Type B pancreatic cell (in vitro differentiated cells): ENCODE results near the gene VIT. TPM values are rescaled to one million over a fixed set of nuclear protein-coding genes. Genes with fewer than 3 reads are reported as not detected.

Experiments used
- DNase-seq: peaks from one replicate; pipeline ENCODE4 v3.0.0; 2021; ENCODE audit warnings: mixed read lengths; ENCODE audit not compliant: unreplicated experiment; ENCODE audit errors: extremely low spot score
- H3K27ac Mint-ChIP-seq: 2 replicates; pipeline ENCODE4 v1.8.0; 2021; ENCODE audit warnings: mild to moderate bottlenecking, mixed read lengths
- H3K27me3 Mint-ChIP-seq: 2 replicates; pipeline ENCODE4 v1.8.0; 2021; ENCODE audit warnings: mixed read lengths
- H3K36me3 Mint-ChIP-seq: 2 replicates; pipeline ENCODE4 v1.8.0; 2021; ENCODE audit warnings: mixed read lengths
- H3K4me1 Mint-ChIP-seq: one replicate; pipeline ENCODE4 v1.8.0; 2021; ENCODE audit warnings: mixed read lengths; ENCODE audit not compliant: unreplicated experiment
- H3K4me3 Mint-ChIP-seq: 2 replicates; pipeline ENCODE4 v1.8.0; 2021; ENCODE audit warnings: mild to moderate bottlenecking, mixed read lengths
- H3K9me3 Mint-ChIP-seq: 2 replicates; pipeline ENCODE4 v1.8.0; 2021; ENCODE audit warnings: mixed read lengths
- CTCF ChIP-seq: fragments of 200-600 bp; sonication (generic); conservative IDR thresholded peaks from 2 replicates; pipeline ENCODE4 v1.5.0; 2021; ENCODE audit warnings: antibody characterized with exemption, mild to moderate bottlenecking
- total RNA-seq: library from RNA; stranded (reverse); gene quantifications from 2 replicates; pipeline ENCODE4 v1.2.1, GENCODE V29; 2021; ENCODE audit warnings: low replicate concordance

The VIT gene
- total RNA-seq, 1 donor from 2014 or later, result 1.2 TPM

- Mint-ChIP-seq H3K9me3 (peaks cover 5% of the 10 kb centered on the region), H3K4me3 (no peak overlapping the region), H3K4me1 (peaks cover 18% of the 10 kb centered on the region), H3K27ac (peak overlapping the region; percentile 46), H3K36me3 (no peaks in the 10 kb centered on the region), H3K27me3 (peaks cover 5% of the 10 kb centered on the region)
- no peak for TF ChIP-seq CTCF
- no peak for DNase-seq
Measured at GRCh38 chr2:36731941-36732672, 35.6 kb downstream of the VIT start.

GRCh38 chr2:36732673-36733036, 36.1 kb downstream of the VIT start:
- no peak for TF ChIP-seq CTCF
- H3K9me3 Mint-ChIP-seq, result peaks cover 5% of the 10 kb centered on the region
- H3K36me3 Mint-ChIP-seq, result no peaks in the 10 kb centered on the region
- no peak overlapping the region for H3K4me3 Mint-ChIP-seq
- no peak for DNase-seq
- peaks cover 5% of the 10 kb centered on the region for H3K27me3 Mint-ChIP-seq
- H3K4me1 Mint-ChIP-seq, result peaks cover 18% of the 10 kb centered on the region
- no peak overlapping the region for H3K27ac Mint-ChIP-seq

- H3K4me1 Mint-ChIP-seq, result peaks cover 18% of the 10 kb centered on the region
- no peak for TF ChIP-seq CTCF
- no peak for DNase-seq
- H3K27me3 Mint-ChIP-seq, result peaks cover 5% of the 10 kb centered on the region
- H3K27ac Mint-ChIP-seq, result no peak overlapping the region
- H3K36me3 Mint-ChIP-seq, result no peaks in the 10 kb centered on the region
- H3K4me3 Mint-ChIP-seq, result no peak overlapping the region
- peaks cover 5% of the 10 kb centered on the region for H3K9me3 Mint-ChIP-seq
Measured at GRCh38 chr2:36733215-36733614, 36.7 kb downstream of the VIT start.

DNA sequence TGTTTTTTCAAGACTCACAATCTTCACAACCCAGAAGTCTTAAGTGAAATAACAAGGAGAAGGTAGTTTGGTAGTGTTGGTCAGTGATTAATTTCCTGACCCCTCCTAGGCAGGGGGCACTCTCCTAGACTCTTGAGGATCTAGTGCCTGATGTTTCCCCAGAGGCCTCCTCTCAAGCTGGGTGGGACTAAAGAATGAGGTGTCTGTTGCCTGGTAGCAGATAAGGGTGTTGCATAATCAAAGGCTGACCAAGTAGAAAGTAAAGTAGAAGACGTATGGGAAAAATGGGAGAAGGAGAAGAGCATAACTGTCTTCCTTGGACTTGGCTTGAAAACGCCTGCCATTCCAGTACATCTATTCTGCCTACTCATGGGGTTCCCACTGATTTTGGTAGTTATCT, 37.8 kb downstream of the VIT start:
- DNase-seq, result no peak
- Mint-ChIP-seq H3K36me3 (no peaks in the 10 kb centered on the region), H3K9me3 (peaks cover 5% of the 10 kb centered on the region), H3K27me3 (peaks cover 5% of the 10 kb centered on the region), H3K4me3 (no peak overlapping the region), H3K4me1 (peaks cover 18% of the 10 kb centered on the region), H3K27ac (no peak overlapping the region)
- TF ChIP-seq CTCF, result no peak

- Mint-ChIP-seq H3K36me3 (no peaks in the 10 kb centered on the region), H3K27me3 (peaks cover 12% of the 10 kb centered on the region), H3K4me1 (peaks cover 16% of the 10 kb centered on the region), H3K4me3 (no peak overlapping the region), H3K9me3 (peaks cover 5% of the 10 kb centered on the region), H3K27ac (no peak overlapping the region)
- no peak for DNase-seq
- TF ChIP-seq CTCF, result no peak
Measured at GRCh38 chr2:36737131-36737750, 40.7 kb downstream of the VIT start.
